Inferior parietal cortex (tissue), 1 donor: ENCODE measurements around the gene SLC16A6.
"Not testable (repeated sequence)": the region's sequence is repeated elsewhere in the genome, so short reads cannot be mapped to it uniquely, and the experiment has no call there.

Experiments
- DNase-seq: peaks from one replicate; pipeline ENCODE4 v3.0.0-alpha.2; 2016; ENCODE audit errors: extremely low spot score

The SLC16A6 gene

DNA sequence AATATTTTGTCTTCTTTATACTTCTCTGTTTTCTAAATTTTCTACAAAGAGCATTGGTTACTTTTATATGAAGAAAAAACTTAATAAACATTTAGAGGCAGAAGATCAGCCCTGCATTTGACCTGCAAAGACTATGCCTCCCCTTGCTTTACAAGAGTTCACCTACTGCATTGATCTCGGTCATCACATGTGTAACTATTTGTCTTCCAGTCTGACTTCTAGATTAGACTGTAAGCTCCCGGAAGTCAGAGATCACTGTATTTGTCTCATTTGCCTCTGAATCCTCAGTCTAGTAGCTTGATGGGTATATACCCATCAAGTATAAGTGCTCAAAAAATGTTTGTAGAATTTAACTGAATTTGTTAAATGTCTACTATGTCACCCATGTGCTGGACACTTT is 70.7 kb downstream of the SLC16A6 start:
- not testable (repeated sequence) for DNase-seq

DNA sequence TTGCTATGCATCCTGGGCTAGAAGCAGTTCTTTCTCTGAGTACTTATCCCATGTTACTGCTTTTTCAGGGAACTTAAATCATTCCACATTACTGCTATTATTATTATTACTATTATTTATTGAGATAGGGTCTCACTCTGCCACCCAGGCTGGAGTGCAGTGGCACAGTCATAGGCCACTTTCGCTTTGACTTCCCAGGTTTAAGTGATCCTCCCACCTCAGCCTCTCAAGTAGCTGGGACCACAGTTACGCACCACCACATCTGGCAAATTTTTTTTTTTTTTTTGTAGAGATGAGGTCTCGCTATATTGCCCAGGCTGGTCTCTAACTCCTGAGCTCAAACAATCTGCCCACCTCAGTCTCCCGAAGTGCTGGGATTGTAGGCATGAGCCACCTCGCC is 71.5 kb downstream of the SLC16A6 start:
- not testable (repeated sequence) for DNase-seq
